ENCODE results near the gene RAX.

RAX gene

DNA sequence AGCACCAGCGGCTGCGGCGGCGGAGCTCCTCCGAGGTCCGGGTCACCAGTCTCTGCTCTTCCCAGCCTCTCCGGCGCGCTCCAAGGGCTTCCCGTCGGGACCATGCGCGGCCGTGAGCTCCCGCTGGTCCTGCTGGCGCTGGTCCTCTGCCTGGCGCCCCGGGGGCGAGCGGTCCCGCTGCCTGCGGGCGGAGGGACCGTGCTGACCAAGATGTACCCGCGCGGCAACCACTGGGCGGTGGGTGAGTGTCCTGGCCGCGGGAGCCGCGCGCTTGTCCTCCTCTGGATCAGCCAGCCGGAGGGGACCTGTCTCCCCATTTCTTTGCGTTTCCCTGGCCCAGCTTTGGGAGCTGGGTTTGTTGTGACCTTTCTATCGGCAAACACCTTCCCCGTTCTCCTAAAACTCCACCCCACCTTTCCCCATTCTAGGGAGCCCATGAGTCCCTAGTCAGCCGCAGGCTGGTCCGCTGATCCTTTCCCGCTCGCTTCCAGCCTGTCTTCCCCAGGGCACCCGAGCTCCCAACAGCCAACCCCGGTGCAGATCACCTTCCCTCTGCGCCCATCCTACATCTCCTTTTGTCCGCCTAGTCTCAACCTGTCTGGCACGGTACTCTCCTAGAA is 53.0 kb downstream of the RAX start:
- DNase-seq = peak in 2 of 42 donors; percentile 4 to 26
- intact Hi-C loops (cut with DNase I) = no loop called here

DNA sequence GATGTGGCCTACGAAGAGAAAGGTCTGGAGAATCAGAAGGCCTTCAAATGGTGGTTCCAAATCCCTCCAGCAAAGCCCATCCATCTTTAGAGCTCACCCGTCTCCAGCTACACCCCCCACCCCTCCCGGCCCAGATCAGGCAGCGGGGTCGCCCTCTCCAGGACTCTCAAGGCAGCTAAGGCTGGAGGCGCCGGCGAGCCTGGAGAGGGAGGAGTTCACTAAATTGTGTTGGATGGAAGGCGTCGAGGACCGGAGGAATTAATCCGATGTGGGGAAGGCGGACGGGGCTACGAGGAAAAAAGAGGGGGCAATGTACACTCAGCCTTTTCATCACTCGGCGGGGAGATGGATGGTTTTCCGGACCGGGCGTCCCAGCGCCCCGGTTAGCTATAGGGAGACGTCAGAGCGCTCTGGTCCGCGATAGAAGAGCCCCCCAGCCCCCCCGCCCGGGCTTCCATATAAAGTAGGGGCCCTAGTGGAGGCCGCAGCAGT is 53.5 kb downstream of the RAX start, which contains the start of gene GRP:
Gene GRP, plus strand, starts transcription at position 487 of the 492 bp plus-strand sequence. CDS start 108 bp downstream, outside the sequence.
- DNase-seq = no peak
- intact Hi-C loops (cut with DNase I) = no loop called here

DNA sequence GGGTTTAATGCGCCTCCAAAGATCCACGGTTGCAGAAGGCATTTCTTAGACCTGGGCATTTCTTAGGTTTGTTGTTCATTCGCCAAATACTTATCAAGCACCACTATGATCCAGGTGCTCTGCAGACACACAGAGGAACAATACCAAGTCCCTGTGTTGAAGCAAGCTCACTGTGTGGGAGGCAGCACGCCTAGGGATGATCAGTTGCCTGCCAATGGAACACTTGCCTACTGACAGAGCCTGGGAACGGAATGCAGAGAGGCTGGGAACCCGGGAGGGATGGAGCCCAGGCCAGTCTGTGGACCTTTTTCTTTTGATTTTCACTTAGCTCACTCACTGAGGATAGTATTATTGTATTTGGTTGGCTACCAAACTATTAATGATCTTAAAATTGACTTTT is 55.2 kb downstream of the RAX start:
- intact Hi-C loops (cut with DNase I) = no loop called here
- DNase-seq = peak in 36 of 42 donors; percentile 10 to 82 (median 54)

Data from head of caudate nucleus (tissue), 42 donors.